Left hindlimb (tissue), 1 donor: Measurements from ENCODE around the gene GALNT9.

Source experiments
- DNase-seq: peaks from one replicate; pipeline ENCODE4 v3.0.0-alpha.2; 2018

Gene GALNT9

GRCh38 chr12:132152953-132153352 is 176.4 kb downstream of the GALNT9 start:
- no peak for DNase-seq

GRCh38 chr12:132152411-132152821 is 177.0 kb downstream of the GALNT9 start:
- no peak for DNase-seq

GRCh38 chr12:132151766-132152410 is 177.5 kb downstream of the GALNT9 start:
- no peak for DNase-seq

- DNase-seq: no peak
Measured at GRCh38 chr12:132151145-132151765, 178.1 kb downstream of the GALNT9 start.

GRCh38 chr12:132150780-132151144 is 178.6 kb downstream of the GALNT9 start:
- no peak for DNase-seq

GRCh38 chr12:132149526-132149925 is 179.9 kb downstream of the GALNT9 start:
- DNase-seq: peak; percentile 13

GRCh38 chr12:132148368-132149045 is 180.9 kb downstream of the GALNT9 start:
- DNase-seq: peak; percentile 20

GRCh38 chr12:132147423-132148367 is 181.7 kb downstream of the GALNT9 start:
- peak; percentile 32 for DNase-seq

GRCh38 chr12:132146772-132147422 is 182.5 kb downstream of the GALNT9 start:
- DNase-seq: peak; percentile 30
